HepG2 (cell line): ENCODE results near the gene ELOVL5. TPM values are rescaled to one million over a fixed set of nuclear protein-coding genes. Genes with fewer than 3 reads are reported as not detected.

Experiments used
- ATAC-seq: fragments of 200-7000 bp; cut with Tn5 transposase; 3 replicates; pipeline ENCODE4 v1.9.1; 2020; ENCODE audit warnings: mild to moderate bottlenecking, moderate library complexity
- BruUV-seq: library from RNA; stranded (reverse); fragments of 400-500 nt; replicated peaks from 2 replicates; lab custom pipeline; 2021; lab: Mats Ljungman, UMichigan
- CTCF ChIA-PET: fragments of 300-600 bp; formaldehyde crosslinking; extraction: SDS; loops from one replicate; lab custom pipeline; 2021; ENCODE audit warnings: low total read pairs, inconsistent platforms, low intra/inter-chr PET ratio; lab: Yijun Ruan, JAX
- POLR2A ChIA-PET: fragments of 350-600 bp; sonication (Branson Sonifier 250); formaldehyde crosslinking; loops from one replicate; lab custom pipeline; 2020; ENCODE audit warnings: antibody characterized with exemption, inconsistent platforms; lab: Yijun Ruan, JAX
- DNase-seq: peaks from one replicate; pipeline ENCODE4 v3.0.0-alpha.2; 2015; ENCODE audit warnings: low spot score
- FAIRE-seq: peaks from 3 replicates; lab custom pipeline; 2011; peaks lifted over from hg19 to GRCh38; lab: Jason Lieb, UNC
- H2AFZ ChIP-seq: one replicate; pipeline ENCODE4 v1.6.1; 2011; ENCODE audit warnings: low read length, inconsistent platforms
- H3K27ac ChIP-seq: fragments of 300-600 bp; 3 replicates; pipeline ENCODE4 v1.8.0; 2011; ENCODE audit warnings: mixed run types, mild to moderate bottlenecking, mixed read lengths, low read length, inconsistent platforms; ENCODE audit not compliant: insufficient read depth; ENCODE audit errors: extremely low read length
- H3K27me3 ChIP-seq, 2 experiments: fragments of 200-600 bp in 1 of 2; 2 replicates in 1 of 2; 3 replicates in 1 of 2; pipeline versions ENCODE4 v1.6.0 to v1.8.0; 2011; ENCODE audit warnings: low read length in 2 of 2, mild to moderate bottlenecking in 2 of 2, moderate library complexity in 2 of 2, inconsistent platforms in 1 of 2; ENCODE audit not compliant: insufficient read depth in 2 of 2, control insufficient read depth in 1 of 2
- H3K36me3 ChIP-seq, 2 experiments: fragments of 200-600 bp in 1 of 2; replicated peaks in 1 of 2; 2 replicates in 1 of 2; 3 replicates in 1 of 2; pipeline versions ENCODE4 v1.5.1 to v1.8.0; 2011; ENCODE audit warnings: low read length in 2 of 2, inconsistent platforms in 1 of 2; ENCODE audit not compliant: insufficient read depth in 2 of 2, control insufficient read depth in 1 of 2
- H3K4me1 ChIP-seq: 2 replicates; pipeline ENCODE4 v1.5.1; 2012; ENCODE audit warnings: low read length, inconsistent platforms; ENCODE audit not compliant: insufficient read depth
- H3K4me2 ChIP-seq: 2 replicates; pipeline ENCODE4 v1.6.0; 2011; ENCODE audit warnings: low read depth, low read length, inconsistent platforms
- H3K4me3 ChIP-seq, 3 experiments: fragments of 200-600 bp in 1 of 3; sonication (generic), shearing (Covaris generic) in 1 of 3; replicated peaks in 1 of 3; 2 replicates each; pipeline ENCODE4 v1.5.1; 2011 to 2016; ENCODE audit warnings: low read length in 3 of 3, inconsistent platforms in 2 of 3, low read depth in 2 of 3, mild to moderate bottlenecking in 2 of 3, control low read depth in 1 of 3, mixed read lengths in 1 of 3; ENCODE audit not compliant: insufficient read depth in 1 of 3
- H3K79me2 ChIP-seq: one replicate; pipeline ENCODE4 v1.6.1; 2011; ENCODE audit warnings: low read length, inconsistent platforms; ENCODE audit not compliant: insufficient read depth
- H3K9ac ChIP-seq: 2 replicates; pipeline ENCODE4 v1.6.0; 2011; ENCODE audit warnings: mild to moderate bottlenecking, low read depth, low read length, inconsistent platforms; ENCODE audit not compliant: insufficient read depth
- H3K9me3 ChIP-seq: 2 replicates; pipeline ENCODE4 v1.5.1; 2012; ENCODE audit warnings: mild to moderate bottlenecking, low read length
- H4K20me1 ChIP-seq: 2 replicates; pipeline ENCODE4 v1.6.0; 2011; ENCODE audit warnings: inconsistent platforms, mild to moderate bottlenecking, low read length, moderate library complexity; ENCODE audit not compliant: insufficient read depth
- CC2D1A ChIP-seq: sonication (generic); formaldehyde crosslinking; IDR thresholded peaks from 2 replicates; pipeline ENCODE4 v1.8.1; 2023; ENCODE audit warnings: mild to moderate bottlenecking, missing genetic modification reagents
- FOSL2 ChIP-seq: sonication (generic); formaldehyde crosslinking; IDR thresholded peaks from 2 replicates; pipeline ENCODE4 v1.4.0; 2020; ENCODE audit warnings: missing genetic modification reagents
- MBNL3 ChIP-seq: fragments of 250-450 bp; sonication (Bioruptor Pico); conservative IDR thresholded peaks from 2 replicates; pipeline ENCODE4 v1.8.0; 2022; ENCODE audit warnings: mild to moderate bottlenecking, inconsistent platforms
- NFE2 ChIP-seq: sonication (generic); formaldehyde crosslinking; IDR thresholded peaks from 2 replicates; pipeline ENCODE4 v1.4.0; 2020; ENCODE audit warnings: missing genetic modification reagents
- SP5 ChIP-seq: IDR thresholded peaks from 2 replicates; pipeline ENCODE4 v1.6.1; 2016; ENCODE audit warnings: low read depth, borderline replicate concordance
- ZBTB39 ChIP-seq: sonication (generic); formaldehyde crosslinking; IDR thresholded peaks from 2 replicates; pipeline ENCODE4 v1.5.0; 2020; ENCODE audit warnings: missing genetic modification reagents
- ZNF644 ChIP-seq: IDR thresholded peaks from 2 replicates; pipeline ENCODE4 v1.6.1; 2016; ENCODE audit warnings: low read depth
- WGBS: methylation state at CpG from one replicate; pipeline ENCODE4 v1.1.6; 2017; ENCODE audit warnings: low lambda C conversion rate; 5-methylcytosine and 5-hydroxymethylcytosine counted together
- in situ Hi-C: cut with HindIII; loops from 2 replicates; pipeline ENCODE4 v1.10.0; 2017; ENCODE audit warnings: low pct_unique_long_range_greater_than_20kb; ENCODE audit not compliant: extremely low pct_ligation_motif_present
- intact Hi-C: fragments of 100-400 bp; cut with micrococcal nuclease; formaldehyde crosslinking; loops from one replicate; pipeline ENCODE4 v1.10.0; 2022; ENCODE audit not compliant: unreplicated experiment
- polyA plus RNA-seq, 8 experiments: library from polyadenylated mRNA; depleted of rRNA in 3 of 8; stranded (reverse) in 7 of 8; unstranded in 1 of 8; fragments of >200 nt; fragmentation: Illumina TruSeq in 4 of 8; extraction: Trizol in 4 of 8; gene quantifications; 2 replicates each; pipeline versions ENCODE4 v1.2.1 to v1.2.3, GENCODE V29; 2011 to 2016; ENCODE audit warnings: low read depth in 4 of 8, missing spikeins in 1 of 8, mixed read lengths in 1 of 8; ENCODE audit not compliant: insufficient read depth in 1 of 8
- total RNA-seq, 5 experiments: library from RNA; depleted of rRNA; stranded (reverse); fragments of >200 nt; fragmentation: Illumina TruSeq; extraction: Trizol; gene quantifications; 2 replicates each; pipeline ENCODE4 v1.2.3, GENCODE V29; 2016; ENCODE audit warnings: low read depth in 1 of 5
- TF ChIP-seq, protein P1 (sequence below): sonication (generic); formaldehyde crosslinking; IDR thresholded peaks from 2 replicates; pipeline ENCODE4 v1.8.1; 2022; ENCODE audit warnings: mild to moderate bottlenecking, missing genetic modification reagents

ELOVL5 gene
- total and polyA plus RNA-seq, 2 of the 13 experiments (the other 11 are each of a cell fraction or from before 2014, with no cell fraction given) = 50.1 to 72.4 TPM

DNA sequence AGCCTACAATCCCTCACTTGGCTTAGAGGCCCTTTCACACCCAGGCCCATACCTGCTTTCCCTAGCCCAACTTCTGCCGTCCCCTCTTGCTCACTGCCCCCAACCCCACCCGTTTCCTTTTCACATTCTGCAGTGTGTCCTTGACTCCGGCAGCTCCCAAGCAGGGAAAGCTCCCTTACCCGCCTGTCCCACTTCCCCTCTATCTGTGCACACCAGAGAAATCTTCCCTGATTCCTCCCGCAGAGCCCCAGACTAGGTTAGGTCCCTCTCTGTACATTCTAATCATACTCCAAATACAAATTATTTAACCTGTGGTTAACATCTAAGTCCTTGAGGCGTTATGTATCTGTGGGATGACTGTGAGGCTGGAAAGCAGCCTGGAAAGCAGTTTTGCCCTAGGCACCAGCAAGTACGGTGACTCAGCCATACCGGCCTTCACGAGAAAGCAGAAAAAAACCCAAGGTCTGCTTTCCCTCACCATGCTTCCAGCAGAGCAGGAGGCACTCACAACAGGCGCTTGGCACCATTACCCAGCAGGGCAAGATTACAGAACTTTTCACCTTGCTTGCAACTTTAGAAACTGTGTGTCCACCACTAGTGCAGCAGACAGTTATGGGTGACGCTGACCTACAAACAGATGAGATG lies 22.3 kb downstream of the ELOVL5 start:
- Histone ChIP-seq H3K27me3 (no peaks in the 10 kb centered on the region), H2AFZ (no peak overlapping the region), H3K4me3 (no peak overlapping the region), H3K36me3 (no peaks in the 10 kb centered on the region), H3K79me2 (peaks cover 57% of the 10 kb centered on the region), H4K20me1 (peaks cover 9% of the 10 kb centered on the region; the same call in 1 of the 2 replicates), H3K9ac (no peak overlapping the region), H3K4me2 (no peak overlapping the region), H3K4me1 (peaks cover 17% of the 10 kb centered on the region), H3K27ac (no peak overlapping the region), H3K9me3 (no peaks in the 10 kb centered on the region)
- peak; percentile 52; the same call in 1 of the 2 replicates for TF ChIP-seq NFE2
- no peak for TF ChIP-seq MBNL3
- TF ChIP-seq FOSL2 = peak; percentile 34; the same call in 1 of the 2 replicates
- DNase-seq (no peak), FAIRE-seq (no peak), ATAC-seq (peak; percentile 27; the same call in 1 of the 3 replicates)
- in situ Hi-C loops = no loop called here
- intact Hi-C loops = no loop called here
- ChIA-PET CTCF (no interaction called here), POLR2A (no interaction called here)
- BruUV-seq = no TSS peak
- WGBS = 95% methylated on average over 11 of the region's 11 CpGs

DNA sequence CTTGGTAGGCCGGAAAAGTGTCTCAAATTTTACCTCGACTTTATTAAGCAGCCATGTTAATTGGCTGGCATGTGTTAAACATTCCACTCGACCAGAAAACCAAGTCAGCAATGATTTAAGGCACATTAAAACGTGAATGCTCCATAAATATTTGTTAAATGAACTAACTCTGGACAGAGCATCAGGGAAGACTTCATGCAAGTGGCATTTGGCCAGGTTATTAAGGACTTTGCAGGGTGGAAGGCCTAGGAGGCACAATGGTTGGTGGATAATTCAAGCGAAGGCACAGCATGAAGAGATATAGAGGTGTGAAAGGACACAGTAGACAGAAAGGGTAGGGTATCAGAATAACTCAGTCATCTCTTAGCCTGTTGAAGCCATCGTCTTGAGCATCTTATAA lies 23.0 kb downstream of the ELOVL5 start:
- peaks cover 24% of the 10 kb centered on the region for H3K4me1 ChIP-seq
- ChIA-PET POLR2A (no interaction called here), CTCF (no interaction called here)
- peaks cover 16% of the 10 kb centered on the region; the same call in 1 of the 2 replicates for H4K20me1 ChIP-seq
- no peak overlapping the region for H3K9ac ChIP-seq
- TF ChIP-seq CC2D1A (CRISPR knock-in tag) = no peak
- TF ChIP-seq, protein P1, sequence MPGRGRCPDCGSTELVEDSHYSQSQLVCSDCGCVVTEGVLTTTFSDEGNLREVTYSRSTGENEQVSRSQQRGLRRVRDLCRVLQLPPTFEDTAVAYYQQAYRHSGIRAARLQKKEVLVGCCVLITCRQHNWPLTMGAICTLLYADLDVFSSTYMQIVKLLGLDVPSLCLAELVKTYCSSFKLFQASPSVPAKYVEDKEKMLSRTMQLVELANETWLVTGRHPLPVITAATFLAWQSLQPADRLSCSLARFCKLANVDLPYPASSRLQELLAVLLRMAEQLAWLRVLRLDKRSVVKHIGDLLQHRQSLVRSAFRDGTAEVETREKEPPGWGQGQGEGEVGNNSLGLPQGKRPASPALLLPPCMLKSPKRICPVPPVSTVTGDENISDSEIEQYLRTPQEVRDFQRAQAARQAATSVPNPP (CRISPR knock-in tag) = no peak
- no peak for TF ChIP-seq SP5 (CRISPR knock-in tag)
- no peak for TF ChIP-seq ZBTB39 (CRISPR knock-in tag)
- TF ChIP-seq ZNF644 (CRISPR knock-in tag) = no peak
- TF ChIP-seq, all 625 proteins: peak for 0
- 91% methylated on average over 6 of the region's 6 CpGs for WGBS
- DNase-seq (no peak), ATAC-seq (no peak), FAIRE-seq (no peak)
- no peaks in the 10 kb centered on the region for H3K27me3 ChIP-seq
- H3K27ac ChIP-seq = no peak overlapping the region
- no peaks in the 10 kb centered on the region for H3K9me3 ChIP-seq
- BruUV-seq = no TSS peak
- in situ Hi-C loops (no loop called here), intact Hi-C loops (no loop called here)
- H3K4me2 ChIP-seq = no peak overlapping the region
- peaks cover 59% of the 10 kb centered on the region for H3K79me2 ChIP-seq
- no peaks in the 10 kb centered on the region for H3K36me3 ChIP-seq
- no peak overlapping the region for H3K4me3 ChIP-seq
- no peak overlapping the region for H2AFZ ChIP-seq
